ENCODE results near the gene EPN3. TPM values are rescaled to one million over a fixed set of nuclear protein-coding genes. Genes with fewer than 3 reads are reported as not detected.

The EPN3 gene
- total and polyA plus RNA-seq, 2 experiments from 2014 or later, result 2.7 to 11.5 TPM

GRCh38 chr17:50517504-50518383 is 14.8 kb upstream of the EPN3 start:
- no peaks in the 10 kb centered on the region for H3K36me3 ChIP-seq (replicated peaks; ENCODE audit: insufficient read depth, low read depth)
- H3K27ac ChIP-seq, result no peak overlapping the region
- no peaks in the 10 kb centered on the region for H3K9me3 ChIP-seq (ENCODE audit: low read depth)
- no peak for DNase-seq (ENCODE audit: low spot score)
- no peak overlapping the region for H2AFZ ChIP-seq
- peaks cover 11% of the 10 kb centered on the region for H3K4me1 ChIP-seq (ENCODE audit: insufficient read depth)
- H3K27me3 ChIP-seq, result no peaks in the 10 kb centered on the region
- H3K4me3 ChIP-seq, result no peak overlapping the region
- WGBS (ENCODE audit: low lambda C conversion rate, missing lambda C conversion rate), result 83% methylated on average over 8 of the region's 8 CpGs
- H3K4me2 ChIP-seq, result no peak overlapping the region
- no peak for TF ChIP-seq CTCF (IDR thresholded peaks at IDR 0.05; ENCODE audit: poor library complexity)
- no peak for TF ChIP-seq EZH2 (IDR thresholded peaks at IDR 0.05; ENCODE audit: borderline replicate concordance)
- no peak for TF ChIP-seq EZH2phosphoT487 (IDR thresholded peaks at IDR 0.05; ENCODE audit: low read depth, severe bottlenecking, unreplicated experiment)
- H4K20me1 ChIP-seq (ENCODE audit: insufficient read depth, poor library complexity, severe bottlenecking), result no peaks in the 10 kb centered on the region
- no peaks in the 10 kb centered on the region for H3K9me2 ChIP-seq (replicated peaks; ENCODE audit: insufficient read depth)
- no peaks in the 10 kb centered on the region for H3K79me2 ChIP-seq

- Histone ChIP-seq H3K4me1 (ENCODE audit: insufficient read depth) (peaks cover 11% of the 10 kb centered on the region), H3K36me3 (replicated peaks; ENCODE audit: insufficient read depth, low read depth) (no peaks in the 10 kb centered on the region), H2AFZ (no peak overlapping the region), H3K27me3 (no peaks in the 10 kb centered on the region), H3K4me2 (no peak overlapping the region), H3K9me3 (ENCODE audit: low read depth) (no peaks in the 10 kb centered on the region), H3K79me2 (no peaks in the 10 kb centered on the region), H3K4me3 (no peak overlapping the region), H3K9me2 (replicated peaks; ENCODE audit: insufficient read depth) (no peaks in the 10 kb centered on the region), H4K20me1 (ENCODE audit: insufficient read depth, poor library complexity, severe bottlenecking) (no peaks in the 10 kb centered on the region), H3K27ac (no peak overlapping the region)
- TF ChIP-seq EZH2 (IDR thresholded peaks at IDR 0.05; ENCODE audit: borderline replicate concordance) (no peak), EZH2phosphoT487 (IDR thresholded peaks at IDR 0.05; ENCODE audit: low read depth, severe bottlenecking, unreplicated experiment) (no peak), CTCF (IDR thresholded peaks at IDR 0.05; ENCODE audit: poor library complexity) (no peak)
- WGBS (ENCODE audit: low lambda C conversion rate, missing lambda C conversion rate), result 79% methylated on average over 13 of the region's 13 CpGs
- DNase-seq (ENCODE audit: low spot score), result no peak
Measured at GRCh38 chr17:50518384-50519023, 14.0 kb upstream of the EPN3 start.

GRCh38 chr17:50519141-50519834 is 13.2 kb upstream of the EPN3 start:
- Histone ChIP-seq H3K4me3 (no peak overlapping the region), H3K36me3 (replicated peaks; ENCODE audit: insufficient read depth, low read depth) (no peaks in the 10 kb centered on the region), H3K4me1 (ENCODE audit: insufficient read depth) (peaks cover 10% of the 10 kb centered on the region), H3K4me2 (no peak overlapping the region), H3K27ac (no peak overlapping the region), H4K20me1 (ENCODE audit: insufficient read depth, poor library complexity, severe bottlenecking) (no peaks in the 10 kb centered on the region), H3K9me3 (ENCODE audit: low read depth) (no peaks in the 10 kb centered on the region), H3K79me2 (no peaks in the 10 kb centered on the region), H3K9me2 (replicated peaks; ENCODE audit: insufficient read depth) (no peaks in the 10 kb centered on the region), H3K27me3 (no peaks in the 10 kb centered on the region), H2AFZ (no peak overlapping the region)
- WGBS (ENCODE audit: low lambda C conversion rate, missing lambda C conversion rate), result 85% methylated on average over 8 of the region's 8 CpGs
- TF ChIP-seq EZH2phosphoT487 (IDR thresholded peaks at IDR 0.05; ENCODE audit: low read depth, severe bottlenecking, unreplicated experiment) (no peak), EZH2 (IDR thresholded peaks at IDR 0.05; ENCODE audit: borderline replicate concordance) (no peak), CTCF (IDR thresholded peaks at IDR 0.05; ENCODE audit: poor library complexity) (no peak)
- DNase-seq (ENCODE audit: low spot score), result no peak
